Activated CD4-positive, alpha-beta memory T cell treated with anti-CD3 and anti-CD28 coated beads for 36 hours (primary cell): ENCODE data around the gene GKN2. TPM values are rescaled to one million over a fixed set of nuclear protein-coding genes. Genes with fewer than 3 reads are reported as not detected.

Source experiments
- CTCF ChIA-PET: fragments of 350-600 bp; sonication (Branson Sonifier 250); formaldehyde crosslinking; loops from one replicate; lab custom pipeline; 2021; ENCODE audit warnings: antibody characterized with exemption, inconsistent platforms; lab: Charles Lee
- POLR2A ChIA-PET: fragments of 350-600 bp; sonication (Branson Sonifier 250); formaldehyde crosslinking; loops from one replicate; lab custom pipeline; 2021; ENCODE audit warnings: antibody characterized with exemption; lab: Charles Lee
- DNase-seq: peaks from one replicate; pipeline ENCODE4 v3.0.0-alpha.2; 2020
- H3K27ac Mint-ChIP-seq: one replicate; pipeline ENCODE4 v1.8.0; 2021; ENCODE audit warnings: mixed read lengths
- H3K27me3 Mint-ChIP-seq: one replicate; pipeline ENCODE4 v1.8.0; 2021; ENCODE audit warnings: mixed read lengths
- H3K36me3 Mint-ChIP-seq: one replicate; pipeline ENCODE4 v1.8.0; 2021; ENCODE audit warnings: mixed read lengths
- H3K4me1 Mint-ChIP-seq: one replicate; pipeline ENCODE4 v1.8.0; 2021; ENCODE audit warnings: low read depth, mixed read lengths
- H3K4me3 Mint-ChIP-seq: one replicate; pipeline ENCODE4 v1.8.0; 2021; ENCODE audit warnings: mild to moderate bottlenecking, mixed read lengths
- H3K9me3 Mint-ChIP-seq: one replicate; pipeline ENCODE4 v1.8.0; 2021; ENCODE audit warnings: mixed read lengths
- intact Hi-C: fragments of 100-400 bp; cut with micrococcal nuclease; formaldehyde crosslinking; loops from one replicate; pipeline ENCODE4 v1.15.1; 2023
- total RNA-seq, 2 experiments: library from RNA; stranded (reverse); gene quantifications; one replicate each; pipeline ENCODE4 v1.2.3, GENCODE V29; 2021

Gene GKN2
- total RNA-seq, 2 experiments from 2014 or later: not detected

GRCh38 chr2:68917034-68917718 is 35.5 kb downstream of the GKN2 start:
- no peak for DNase-seq
- ChIA-PET CTCF (interaction anchor here (0.6 to 1.4 kb wide), 8 partner anchors 9 to 214 kb away, joined by 3 to 6 read pairs (median 4); no protein-coding TSS in a partner anchor), POLR2A (no interaction called here)
- Mint-ChIP-seq H3K4me1 (no peaks in the 10 kb centered on the region), H3K9me3 (no peaks in the 10 kb centered on the region), H3K27me3 (no peaks in the 10 kb centered on the region), H3K27ac (no peak overlapping the region), H3K36me3 (no peaks in the 10 kb centered on the region), H3K4me3 (no peak overlapping the region)
- intact Hi-C loops: loop anchor here (10.0 kb wide), 1 partner anchor 322 kb away; no protein-coding TSS in a partner anchor

- intact Hi-C loops: loop anchor here (10.0 kb wide), 1 partner anchor 321 kb away; no protein-coding TSS in a partner anchor
- Mint-ChIP-seq H3K4me3 (no peak overlapping the region), H3K27ac (no peak overlapping the region), H3K27me3 (no peaks in the 10 kb centered on the region), H3K4me1 (no peaks in the 10 kb centered on the region), H3K36me3 (no peaks in the 10 kb centered on the region), H3K9me3 (no peaks in the 10 kb centered on the region)
- ChIA-PET CTCF (interaction anchor here (2.0 kb wide), 1 partner anchor 9 kb away, joined by 9 read pairs; no protein-coding TSS in a partner anchor), POLR2A (no interaction called here)
- no peak for DNase-seq
These were observed 36.5 kb downstream of the GKN2 start for GRCh38 chr2:68916226-68916625.

- DNase-seq: no peak
- H3K36me3 Mint-ChIP-seq: no peaks in the 10 kb centered on the region
- H3K9me3 Mint-ChIP-seq: no peaks in the 10 kb centered on the region
- ChIA-PET POLR2A (no interaction called here), CTCF (interaction anchor here (0.7 to 2.3 kb wide), 4 partner anchors 8 to 207 kb away, joined by 3 to 12 read pairs (median 6); no protein-coding TSS in a partner anchor)
- intact Hi-C loops: loop anchor here (10.0 kb wide), 1 partner anchor 321 kb away; no protein-coding TSS in a partner anchor
- H3K4me3 Mint-ChIP-seq: no peak overlapping the region
- no peaks in the 10 kb centered on the region for H3K27me3 Mint-ChIP-seq
- H3K27ac Mint-ChIP-seq: no peak overlapping the region
- H3K4me1 Mint-ChIP-seq: peaks cover 2% of the 10 kb centered on the region
These were observed 37.3 kb downstream of the GKN2 start for GRCh38 chr2:68915393-68915792.

GRCh38 chr2:68913359-68913758 is 39.3 kb downstream of the GKN2 start:
- H3K9me3 Mint-ChIP-seq: no peaks in the 10 kb centered on the region
- no peaks in the 10 kb centered on the region for H3K36me3 Mint-ChIP-seq
- no peak overlapping the region for H3K4me3 Mint-ChIP-seq
- POLR2A ChIA-PET: no interaction called here
- H3K4me1 Mint-ChIP-seq: peaks cover 21% of the 10 kb centered on the region
- CTCF ChIA-PET: interaction anchor here (0.7 to 3.4 kb wide), 6 partner anchors 12 to 450 kb away, joined by 3 to 29 read pairs (median 12); no protein-coding TSS in a partner anchor
- H3K27me3 Mint-ChIP-seq: no peaks in the 10 kb centered on the region
- intact Hi-C loops: loop anchor here (10.0 kb wide), 1 partner anchor 319 kb away; no protein-coding TSS in a partner anchor
- no peak for DNase-seq
- no peak overlapping the region for H3K27ac Mint-ChIP-seq

GRCh38 chr2:68912732-68913131 is 40.0 kb downstream of the GKN2 start:
- POLR2A ChIA-PET: no interaction called here
- no peak overlapping the region for H3K27ac Mint-ChIP-seq
- CTCF ChIA-PET: interaction anchor here (0.7 to 3.4 kb wide), 5 partner anchors 13 to 204 kb away, joined by 3 to 29 read pairs (median 12); no protein-coding TSS in a partner anchor
- H3K4me3 Mint-ChIP-seq: no peak overlapping the region
- intact Hi-C loops: loop anchor here (10.0 kb wide), 1 partner anchor 318 kb away; no protein-coding TSS in a partner anchor
- H3K4me1 Mint-ChIP-seq: peaks cover 27% of the 10 kb centered on the region
- no peaks in the 10 kb centered on the region for H3K9me3 Mint-ChIP-seq
- no peaks in the 10 kb centered on the region for H3K27me3 Mint-ChIP-seq
- DNase-seq: peak; percentile 78
- no peaks in the 10 kb centered on the region for H3K36me3 Mint-ChIP-seq

GRCh38 chr2:68912111-68912510 is 40.6 kb downstream of the GKN2 start:
- Mint-ChIP-seq H3K27ac (no peak overlapping the region), H3K9me3 (no peaks in the 10 kb centered on the region), H3K36me3 (no peaks in the 10 kb centered on the region), H3K4me1 (peaks cover 30% of the 10 kb centered on the region), H3K27me3 (no peaks in the 10 kb centered on the region), H3K4me3 (no peak overlapping the region)
- ChIA-PET POLR2A (no interaction called here), CTCF (interaction anchor here (0.7 to 3.4 kb wide), 8 partner anchors 13 to 317 kb away, joined by 3 to 29 read pairs (median 6); no protein-coding TSS in a partner anchor)
- intact Hi-C loops: loop anchor here (10.0 kb wide), 1 partner anchor 317 kb away; no protein-coding TSS in a partner anchor
- DNase-seq: no peak

- Mint-ChIP-seq H3K36me3 (no peaks in the 10 kb centered on the region), H3K9me3 (no peaks in the 10 kb centered on the region), H3K27me3 (no peaks in the 10 kb centered on the region), H3K27ac (peak overlapping the region; percentile 66), H3K4me3 (no peak overlapping the region), H3K4me1 (peaks cover 32% of the 10 kb centered on the region)
- peak; percentile 42 for DNase-seq
- intact Hi-C loops: loop anchor here (10.0 kb wide), 1 partner anchor 317 kb away; no protein-coding TSS in a partner anchor
- POLR2A ChIA-PET: no interaction called here
- CTCF ChIA-PET: interaction anchor here (0.7 to 3.4 kb wide), 8 partner anchors 14 to 316 kb away, joined by 3 to 29 read pairs (median 6); no protein-coding TSS in a partner anchor
These were observed 41.0 kb downstream of the GKN2 start for GRCh38 chr2:68911709-68912108.

GRCh38 chr2:68911246-68911645 is 41.4 kb downstream of the GKN2 start:
- CTCF ChIA-PET: interaction anchor here (0.7 to 3.4 kb wide), 7 partner anchors 14 to 316 kb away, joined by 3 to 29 read pairs (median 4); no protein-coding TSS in a partner anchor
- Mint-ChIP-seq H3K36me3 (no peaks in the 10 kb centered on the region), H3K27me3 (no peaks in the 10 kb centered on the region), H3K9me3 (no peaks in the 10 kb centered on the region), H3K4me3 (no peak overlapping the region), H3K27ac (peak overlapping the region; percentile 66), H3K4me1 (peaks cover 36% of the 10 kb centered on the region)
- intact Hi-C loops: loop anchor here (10.0 kb wide), 1 partner anchor 316 kb away; no protein-coding TSS in a partner anchor
- POLR2A ChIA-PET: no interaction called here
- peak; percentile 44 for DNase-seq

GRCh38 chr2:68909793-68910674 is 42.7 kb downstream of the GKN2 start:
- ChIA-PET POLR2A (interaction anchor here (0.9 kb wide), 1 partner anchor 81 kb away, joined by 3 read pairs; no protein-coding TSS in a partner anchor), CTCF (interaction anchor here (0.6 to 4.9 kb wide), 28 partner anchors 15 to 445 kb away, joined by 3 to 77 read pairs (median 4); partner anchors contain the start of gene ARHGAP25)
- Mint-ChIP-seq H3K4me3 (no peak overlapping the region), H3K9me3 (no peaks in the 10 kb centered on the region), H3K27ac (peak overlapping the region; percentile 78), H3K4me1 (peaks cover 36% of the 10 kb centered on the region), H3K36me3 (no peaks in the 10 kb centered on the region), H3K27me3 (no peaks in the 10 kb centered on the region)
- peak; percentile 85 for DNase-seq
- intact Hi-C loops: loop anchor here (2.0 to 10.0 kb wide), 5 partner anchors 31 to 658 kb away; partner anchors contain the start of gene PPP3R1

- H3K36me3 Mint-ChIP-seq: no peaks in the 10 kb centered on the region
- intact Hi-C loops: loop anchor here (1.0 to 5.0 kb wide), 10 partner anchors 32 to 656 kb away; partner anchors contain the start of genes APLF, FBXO48 and PPP3R1
- H3K27me3 Mint-ChIP-seq: no peaks in the 10 kb centered on the region
- peaks cover 36% of the 10 kb centered on the region for H3K4me1 Mint-ChIP-seq
- CTCF ChIA-PET: interaction anchor here (0.8 to 4.9 kb wide), 29 partner anchors 9 to 444 kb away, joined by 3 to 77 read pairs (median 5); no protein-coding TSS in a partner anchor
- H3K4me3 Mint-ChIP-seq: peak overlapping the region; percentile 24
- POLR2A ChIA-PET: interaction anchor here (0.6 to 2.7 kb wide), 15 partner anchors 12 to 441 kb away, joined by 3 to 14 read pairs (median 5); partner anchors contain the start of genes APLF, ARHGAP25 and FBXO48
- peaks cover 3% of the 10 kb centered on the region for H3K9me3 Mint-ChIP-seq
- DNase-seq: peak; percentile 94
- H3K27ac Mint-ChIP-seq: peak overlapping the region; percentile 90
These were observed 44.2 kb downstream of the GKN2 start for GRCh38 chr2:68908392-68908970.
